ENCODE data around the gene ILKAP. TPM values are rescaled to one million over a fixed set of nuclear protein-coding genes. Genes with fewer than 3 reads are reported as not detected.

ILKAP gene
- total RNA-seq, 1 experiment from 2014 or later = 53.4 TPM

DNA sequence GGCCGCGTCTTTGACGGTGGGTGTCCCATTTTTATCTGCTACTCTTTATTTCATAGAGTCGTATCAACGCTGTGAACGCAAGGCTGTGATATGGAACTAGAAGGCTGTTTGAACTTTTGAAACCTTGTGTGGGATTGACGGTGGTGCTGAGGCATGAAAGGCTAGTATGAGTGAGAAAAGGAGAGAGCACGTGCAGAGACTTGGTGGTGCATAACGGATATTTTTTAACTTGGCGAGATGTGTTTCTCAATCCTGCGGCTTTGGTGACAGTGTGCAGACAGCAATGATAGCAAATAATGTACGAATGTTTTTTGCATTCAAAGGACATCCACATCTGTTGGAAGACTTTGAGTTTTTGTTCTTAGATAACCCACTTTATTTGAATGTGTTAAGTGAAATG is 30.1 kb upstream of the ILKAP start:
- no TSS peak for BruUV-seq (replicated peaks)
- ATAC-seq = no peak
- no peaks in the 10 kb centered on the region for H3K27me3 ChIP-seq (ENCODE audit: insufficient read depth, low read length)

More for the DNA sequence above, 30.1 kb upstream of the ILKAP start:
- no peak overlapping the region for H2AFZ ChIP-seq (ENCODE audit: low read depth, low read length, poor library complexity, severe bottlenecking)
- H3K9ac ChIP-seq (ENCODE audit: low read length) = no peak overlapping the region
- no peak for DNase-seq (ENCODE audit: low read depth, low spot score)
- POLR2A ChIA-PET = no interaction called here
- H3K9me2 ChIP-seq (ENCODE audit: insufficient read depth) = no peaks in the 10 kb centered on the region
- RAD21 ChIA-PET (ENCODE audit: low non-redundant PET in 1 of 2, low total read pairs in 2 of 2, uncharacterized antibody in 2 of 2, unreplicated experiment in 2 of 2) = no interaction called here
- H3K79me2 ChIP-seq (ENCODE audit: insufficient read depth, low read length) = no peaks in the 10 kb centered on the region
- no peak overlapping the region for H3K27ac ChIP-seq (ENCODE audit: low read depth, low read length)
- no peak overlapping the region for H3K4me3 ChIP-seq (replicated peaks in 1 of 2; ENCODE audit: low read depth in 1 of 2, low read length in 2 of 2)
- CTCF ChIA-PET = no interaction called here
- H4K20me1 ChIP-seq (ENCODE audit: insufficient read depth) = no peaks in the 10 kb centered on the region
- no peak for TF ChIP-seq MAX (IDR thresholded peaks at IDR 0.05)
- no peak for TF ChIP-seq SRF (IDR thresholded peaks at IDR 0.05; ENCODE audit: low read depth)
- no peak for TF ChIP-seq CEBPB (IDR thresholded peaks at IDR 0.05; ENCODE audit: low read depth)
- no peak for TF ChIP-seq FOSL1 (IDR thresholded peaks at IDR 0.05; ENCODE audit: low read depth)
- TF ChIP-seq POLR2AphosphoS5 (IDR thresholded peaks at IDR 0.05; ENCODE audit: low read depth, low read length) = no peak
- no peak for TF ChIP-seq JUND (IDR thresholded peaks at IDR 0.05)
- TF ChIP-seq ZFX (IDR thresholded peaks at IDR 0.05) = no peak
- TF ChIP-seq, protein P1, sequence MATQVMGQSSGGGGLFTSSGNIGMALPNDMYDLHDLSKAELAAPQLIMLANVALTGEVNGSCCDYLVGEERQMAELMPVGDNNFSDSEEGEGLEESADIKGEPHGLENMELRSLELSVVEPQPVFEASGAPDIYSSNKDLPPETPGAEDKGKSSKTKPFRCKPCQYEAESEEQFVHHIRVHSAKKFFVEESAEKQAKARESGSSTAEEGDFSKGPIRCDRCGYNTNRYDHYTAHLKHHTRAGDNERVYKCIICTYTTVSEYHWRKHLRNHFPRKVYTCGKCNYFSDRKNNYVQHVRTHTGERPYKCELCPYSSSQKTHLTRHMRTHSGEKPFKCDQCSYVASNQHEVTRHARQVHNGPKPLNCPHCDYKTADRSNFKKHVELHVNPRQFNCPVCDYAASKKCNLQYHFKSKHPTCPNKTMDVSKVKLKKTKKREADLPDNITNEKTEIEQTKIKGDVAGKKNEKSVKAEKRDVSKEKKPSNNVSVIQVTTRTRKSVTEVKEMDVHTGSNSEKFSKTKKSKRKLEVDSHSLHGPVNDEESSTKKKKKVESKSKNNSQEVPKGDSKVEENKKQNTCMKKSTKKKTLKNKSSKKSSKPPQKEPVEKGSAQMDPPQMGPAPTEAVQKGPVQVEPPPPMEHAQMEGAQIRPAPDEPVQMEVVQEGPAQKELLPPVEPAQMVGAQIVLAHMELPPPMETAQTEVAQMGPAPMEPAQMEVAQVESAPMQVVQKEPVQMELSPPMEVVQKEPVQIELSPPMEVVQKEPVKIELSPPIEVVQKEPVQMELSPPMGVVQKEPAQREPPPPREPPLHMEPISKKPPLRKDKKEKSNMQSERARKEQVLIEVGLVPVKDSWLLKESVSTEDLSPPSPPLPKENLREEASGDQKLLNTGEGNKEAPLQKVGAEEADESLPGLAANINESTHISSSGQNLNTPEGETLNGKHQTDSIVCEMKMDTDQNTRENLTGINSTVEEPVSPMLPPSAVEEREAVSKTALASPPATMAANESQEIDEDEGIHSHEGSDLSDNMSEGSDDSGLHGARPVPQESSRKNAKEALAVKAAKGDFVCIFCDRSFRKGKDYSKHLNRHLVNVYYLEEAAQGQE (IDR thresholded peaks at IDR 0.05; ENCODE audit: low read depth) = no peak
- no peak for TF ChIP-seq EZH2 (IDR thresholded peaks at IDR 0.05)
- no peak for TF ChIP-seq CBX3 (IDR thresholded peaks at IDR 0.05; ENCODE audit: low read depth)
- no peak for TF ChIP-seq POLR2A (IDR thresholded peaks at IDR 0.05; ENCODE audit: borderline replicate concordance, extremely low read depth, insufficient read depth, insufficient read length)
- no peak for TF ChIP-seq SIN3A (IDR thresholded peaks at IDR 0.05; ENCODE audit: low read depth)
- TF ChIP-seq SP1 (IDR thresholded peaks at IDR 0.05; ENCODE audit: low read depth) = no peak
- TF ChIP-seq, protein P2, sequence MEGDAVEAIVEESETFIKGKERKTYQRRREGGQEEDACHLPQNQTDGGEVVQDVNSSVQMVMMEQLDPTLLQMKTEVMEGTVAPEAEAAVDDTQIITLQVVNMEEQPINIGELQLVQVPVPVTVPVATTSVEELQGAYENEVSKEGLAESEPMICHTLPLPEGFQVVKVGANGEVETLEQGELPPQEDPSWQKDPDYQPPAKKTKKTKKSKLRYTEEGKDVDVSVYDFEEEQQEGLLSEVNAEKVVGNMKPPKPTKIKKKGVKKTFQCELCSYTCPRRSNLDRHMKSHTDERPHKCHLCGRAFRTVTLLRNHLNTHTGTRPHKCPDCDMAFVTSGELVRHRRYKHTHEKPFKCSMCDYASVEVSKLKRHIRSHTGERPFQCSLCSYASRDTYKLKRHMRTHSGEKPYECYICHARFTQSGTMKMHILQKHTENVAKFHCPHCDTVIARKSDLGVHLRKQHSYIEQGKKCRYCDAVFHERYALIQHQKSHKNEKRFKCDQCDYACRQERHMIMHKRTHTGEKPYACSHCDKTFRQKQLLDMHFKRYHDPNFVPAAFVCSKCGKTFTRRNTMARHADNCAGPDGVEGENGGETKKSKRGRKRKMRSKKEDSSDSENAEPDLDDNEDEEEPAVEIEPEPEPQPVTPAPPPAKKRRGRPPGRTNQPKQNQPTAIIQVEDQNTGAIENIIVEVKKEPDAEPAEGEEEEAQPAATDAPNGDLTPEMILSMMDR (IDR thresholded peaks at IDR 0.05 in 2 of 3, conservative IDR thresholded peaks at IDR 0.05 in 1 of 3; ENCODE audit: borderline replicate concordance in 1 of 3, insufficient read depth in 1 of 3, low read depth in 2 of 3, low read length in 2 of 3) = no peak
- no peak for TF ChIP-seq YY1 (IDR thresholded peaks at IDR 0.05; ENCODE audit: extremely low read depth, insufficient replicate concordance, low read depth, low read length)
- H3K36me3 ChIP-seq (ENCODE audit: control insufficient read depth in 1 of 2, insufficient read depth in 2 of 2, low read length in 2 of 2) = no peaks in the 10 kb centered on the region
- peaks cover 3 to 17% of the 10 kb centered on the region in 2 experiments; a peak in 3 of 4 replicates for H3K4me1 ChIP-seq (ENCODE audit: control insufficient read depth in 1 of 2, insufficient read depth in 2 of 2, low read length in 2 of 2)
- no peak overlapping the region for H3K4me2 ChIP-seq (ENCODE audit: low read length)
- H3K9me3 ChIP-seq (ENCODE audit: control insufficient read depth in 1 of 2, insufficient read depth in 1 of 2, low read depth in 1 of 2, low read length in 2 of 2) = no peaks in the 10 kb centered on the region
- intact Hi-C loops (cut with micrococcal nuclease) = no loop called here
